ENCODE results near the gene ABCC9.

ABCC9 gene

GRCh38 chr12:21865846-21866245, 75.4 kb downstream of the ABCC9 start:
- DNase-seq, result no peak

GRCh38 chr12:21860534-21860933, 80.7 kb downstream of the ABCC9 start:
- no peak for DNase-seq

DNA sequence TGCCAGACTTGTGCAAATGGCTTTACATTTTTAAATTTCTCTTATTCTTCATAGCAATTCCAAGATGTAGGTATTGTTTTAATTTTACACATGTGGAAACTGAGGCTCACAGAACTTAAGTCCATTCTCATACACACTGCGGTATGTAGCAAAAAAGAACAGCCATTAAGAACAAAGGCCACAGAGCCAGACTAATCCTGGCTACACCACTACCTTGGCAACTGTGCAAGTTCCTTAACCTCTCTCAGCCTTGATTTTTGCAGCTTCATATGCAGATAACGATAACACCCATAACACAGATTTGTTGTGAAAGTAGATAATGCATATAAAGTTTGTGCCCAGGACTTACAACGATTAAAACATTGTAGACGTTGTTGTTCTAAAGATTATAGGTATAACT, 81.1 kb downstream of the ABCC9 start:
- no peak for DNase-seq

DNA sequence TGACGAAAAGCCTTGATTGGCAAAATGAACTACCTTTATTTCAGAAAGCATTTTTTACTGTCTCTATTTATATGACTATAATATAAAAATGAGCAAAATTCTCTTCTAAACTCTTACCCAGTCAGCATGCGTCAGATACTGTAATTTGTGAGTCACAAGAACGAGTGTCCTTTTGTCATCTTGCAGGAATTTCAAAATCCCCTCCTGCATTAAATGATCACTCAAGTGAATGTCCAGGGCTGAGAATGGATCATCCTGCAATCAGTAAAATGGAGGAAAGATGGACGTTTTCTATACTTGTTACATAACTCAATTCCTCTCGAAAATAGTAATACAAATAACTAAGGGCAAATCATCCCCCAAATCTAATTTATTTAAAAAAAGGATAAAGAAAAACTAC, 89.0 kb downstream of the ABCC9 start:
- no peak for DNase-seq

- DNase-seq, result no peak
Observed at GRCh38 chr12:21851151-21851550, 90.1 kb downstream of the ABCC9 start.

DNA sequence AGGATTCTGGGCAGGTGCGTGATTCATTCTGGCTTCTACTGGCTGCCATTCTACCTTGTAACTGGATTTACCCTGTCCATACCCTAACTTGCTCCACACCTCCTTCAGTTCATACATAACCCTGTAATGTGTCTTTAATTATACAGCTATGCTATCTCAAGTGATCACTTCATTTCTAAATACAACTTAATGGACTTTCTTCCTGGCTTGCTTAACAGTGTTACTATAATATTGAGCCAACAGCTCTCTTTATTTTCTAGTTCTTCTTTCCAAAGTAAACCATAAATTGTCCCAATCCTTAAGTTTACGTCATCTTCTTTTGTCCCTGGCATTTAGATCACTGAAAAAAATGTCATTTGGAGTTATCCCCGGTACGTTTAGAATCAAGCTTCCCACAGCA, 90.8 kb downstream of the ABCC9 start:
- DNase-seq, result no peak

- DNase-seq, result no peak
Observed at GRCh38 chr12:21849878-21850277, 91.3 kb downstream of the ABCC9 start.

- no peak for DNase-seq
Observed at GRCh38 chr12:21848192-21848591, 93.0 kb downstream of the ABCC9 start.

GRCh38 chr12:21843795-21844194, 97.4 kb downstream of the ABCC9 start:
- DNase-seq, result no peak

- no peak for DNase-seq
Observed at GRCh38 chr12:21839776-21840175, 101.5 kb downstream of the ABCC9 start.

GRCh38 chr12:21837847-21838246, 103.4 kb downstream of the ABCC9 start:
- no peak for DNase-seq

GRCh38 chr12:21831791-21832344, 109.4 kb downstream of the ABCC9 start:
- DNase-seq, result no peak

DNA sequence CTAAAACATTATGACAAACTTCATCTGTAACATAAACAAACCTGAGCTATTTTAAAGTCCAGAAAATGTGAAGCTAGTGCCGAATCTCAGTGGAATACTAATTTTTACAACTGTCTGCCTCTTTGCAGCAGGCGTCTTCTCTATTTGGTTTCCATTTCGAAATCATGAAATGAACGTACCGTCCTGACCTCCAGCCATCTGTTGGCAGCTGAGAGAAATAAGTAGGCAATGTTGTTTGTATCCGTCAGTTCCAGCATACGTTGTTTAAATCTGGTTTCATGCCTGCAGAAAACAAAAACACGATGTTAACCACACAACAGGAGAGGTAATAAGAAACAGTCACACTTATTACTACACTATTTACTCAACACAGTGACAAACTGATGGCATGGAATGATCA, 112.4 kb downstream of the ABCC9 start:
- DNase-seq, result no peak

GRCh38 chr12:21828136-21828775, 113.0 kb downstream of the ABCC9 start:
- no peak for DNase-seq

- DNase-seq, result no peak
Observed at GRCh38 chr12:21827083-21827482, 114.1 kb downstream of the ABCC9 start.

GRCh38 chr12:21826618-21826910, 114.7 kb downstream of the ABCC9 start:
- no peak for DNase-seq

GRCh38 chr12:21825886-21826617, 115.2 kb downstream of the ABCC9 start:
- no peak for DNase-seq

DNA sequence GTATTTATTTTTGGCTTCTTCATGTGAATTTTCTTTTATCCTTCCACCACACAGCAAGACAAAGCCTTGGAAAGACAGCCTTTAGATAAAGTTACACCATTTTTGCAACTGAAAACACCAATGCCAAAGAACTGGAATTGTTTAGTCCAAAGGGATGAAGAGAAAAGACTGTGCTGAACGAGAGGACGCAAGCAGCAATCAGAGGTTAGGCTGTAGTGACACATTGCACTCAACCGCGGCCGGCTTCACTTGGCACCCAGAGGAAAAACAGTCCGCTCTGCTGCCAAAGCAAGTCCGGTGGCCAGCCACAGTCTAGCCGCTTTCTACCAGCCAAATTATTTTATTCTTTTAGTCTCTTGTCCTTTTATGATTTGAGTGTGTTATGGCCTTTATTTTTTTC, 117.6 kb downstream of the ABCC9 start:
- no peak for DNase-seq

GRCh38 chr12:21819678-21820077, 121.5 kb downstream of the ABCC9 start:
- no peak for DNase-seq

- no peak for DNase-seq
Observed at GRCh38 chr12:21819236-21819635, 122.0 kb downstream of the ABCC9 start.

DNA sequence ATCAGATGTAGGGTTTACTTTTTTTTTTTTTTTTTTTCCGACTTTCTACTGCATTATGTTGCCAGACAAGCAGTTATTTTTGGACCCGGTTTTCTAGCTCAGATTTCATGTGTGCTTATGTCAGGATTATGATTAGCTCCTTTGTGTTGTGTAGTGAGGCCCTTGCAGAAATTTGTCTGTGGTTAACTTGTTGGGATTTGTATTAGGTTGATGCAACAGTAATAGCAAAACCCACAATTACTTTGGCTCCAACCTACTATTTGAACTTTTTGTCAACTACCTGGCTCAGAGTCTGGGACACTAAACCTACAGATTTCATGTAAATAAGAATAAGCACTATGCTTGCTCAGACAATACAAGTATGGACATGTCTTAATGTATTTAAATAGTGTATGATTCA, 122.6 kb downstream of the ABCC9 start:
- no peak for DNase-seq

DNA sequence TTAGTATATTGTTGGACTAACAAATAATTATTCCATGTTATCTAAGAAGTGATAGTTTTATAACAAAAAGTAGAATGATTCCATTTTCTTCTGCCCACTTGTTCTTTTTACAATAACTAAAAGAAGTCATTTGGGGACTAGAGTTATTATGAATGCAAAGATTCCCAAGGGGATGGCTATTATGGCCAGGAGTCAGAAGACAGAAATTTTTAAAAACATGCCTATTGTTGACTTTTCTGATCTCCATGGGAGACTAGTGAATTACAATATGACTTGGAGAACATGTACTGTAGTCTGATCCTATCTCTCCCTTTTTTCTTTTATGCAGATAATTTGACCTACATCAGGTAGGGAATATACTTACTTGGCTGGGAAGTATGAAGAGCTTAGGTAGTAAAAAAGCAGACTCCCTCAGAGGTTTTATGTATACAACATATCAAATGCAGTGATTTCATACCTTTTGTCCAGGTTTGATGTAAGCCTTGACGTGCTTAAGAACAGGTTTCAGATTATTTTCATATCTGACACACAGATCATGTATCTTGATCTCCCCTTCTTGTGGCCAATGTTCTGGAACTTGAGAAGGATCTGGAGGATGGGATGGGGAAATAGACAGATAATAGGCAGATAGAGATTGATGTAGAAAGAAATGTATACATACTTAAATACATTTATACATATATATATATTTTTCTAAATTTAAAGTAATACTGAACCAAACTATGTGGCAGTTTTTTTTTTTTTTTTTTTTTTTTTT, 125.7 kb downstream of the ABCC9 start:
- no peak for DNase-seq

- no peak for DNase-seq
Observed at GRCh38 chr12:21814814-21815213, 126.4 kb downstream of the ABCC9 start.

GRCh38 chr12:21814327-21814726, 126.9 kb downstream of the ABCC9 start:
- DNase-seq, result no peak

All from CD4-positive, alpha-beta T cell treated with Interleukin-4 for 4 hours (primary cell).